ENCODE results near the gene NBEA.
"Not testable (repeated sequence)": the region's sequence is repeated elsewhere in the genome, so short reads cannot be mapped to it uniquely, and the experiment has no call there.

NBEA gene

GRCh38 chr13:34941835-34942731 is at the start of gene NBEA:
NBEA (plus strand) TSS chr13:34942270; CDS start chr13:34942821, 551 bp downstream.
- peak; percentile 50 for DNase-seq (ENCODE audit: low read depth)

GRCh38 chr13:34894756-34895155 is 47.3 kb upstream of the NBEA start:
- no peak for DNase-seq (ENCODE audit: low read depth)

- no peak for DNase-seq (ENCODE audit: low read depth)
Measured at GRCh38 chr13:34897220-34897619, 44.9 kb upstream of the NBEA start.

GRCh38 chr13:34899888-34900287 is 42.2 kb upstream of the NBEA start:
- no peak for DNase-seq (ENCODE audit: low read depth)

- no peak for DNase-seq (ENCODE audit: low read depth)
Measured at GRCh38 chr13:34900288-34900739, 41.8 kb upstream of the NBEA start.

GRCh38 chr13:34901572-34901971 is 40.5 kb upstream of the NBEA start:
- DNase-seq (ENCODE audit: low read depth), result no peak

GRCh38 chr13:34911159-34911558 is 30.9 kb upstream of the NBEA start:
- no peak for DNase-seq (ENCODE audit: low read depth)

GRCh38 chr13:34913040-34913439 is 29.0 kb upstream of the NBEA start:
- DNase-seq (ENCODE audit: low read depth), result no peak

GRCh38 chr13:34914416-34914815 is 27.7 kb upstream of the NBEA start:
- DNase-seq (ENCODE audit: low read depth), result no peak

- DNase-seq (ENCODE audit: low read depth), result no peak
Measured at GRCh38 chr13:34926508-34926907, 15.6 kb upstream of the NBEA start.

GRCh38 chr13:34928676-34929075 is 13.4 kb upstream of the NBEA start:
- not testable (repeated sequence) for DNase-seq (ENCODE audit: low read depth)

- DNase-seq (ENCODE audit: low read depth), result no peak
Measured at GRCh38 chr13:34931572-34931971, 10.5 kb upstream of the NBEA start.

- no peak for DNase-seq (ENCODE audit: low read depth)
Measured at GRCh38 chr13:34933349-34933748, 8.7 kb upstream of the NBEA start.

GRCh38 chr13:34933786-34934185 is 8.3 kb upstream of the NBEA start:
- DNase-seq (ENCODE audit: low read depth), result no peak

GRCh38 chr13:34935841-34936240 is 6.2 kb upstream of the NBEA start:
- DNase-seq (ENCODE audit: low read depth), result no peak

- DNase-seq (ENCODE audit: low read depth), result no peak
Measured at GRCh38 chr13:34939771-34940170, 2.3 kb upstream of the NBEA start.

- no peak for DNase-seq (ENCODE audit: low read depth)
Measured at GRCh38 chr13:34941436-34941834, 635 bp upstream of the NBEA start.

- no peak for DNase-seq (ENCODE audit: low read depth)
Measured at GRCh38 chr13:34942732-34943435, 814 bp downstream of the NBEA start.

GRCh38 chr13:34943436-34944273 is 1.6 kb downstream of the NBEA start:
- DNase-seq (ENCODE audit: low read depth), result no peak

GRCh38 chr13:34944274-34944634 is 2.2 kb downstream of the NBEA start:
- DNase-seq (ENCODE audit: low read depth), result no peak

GRCh38 chr13:34944751-34945150 is 2.7 kb downstream of the NBEA start:
- no peak for DNase-seq (ENCODE audit: low read depth)

GRCh38 chr13:34951528-34951927 is 9.5 kb downstream of the NBEA start:
- no peak for DNase-seq (ENCODE audit: low read depth)

Measured in activated T-helper 1 cell treated with Interleukin-2 at 50 U/mL for 16 hours (primary cell).